Measurements from ENCODE around the gene TMBIM1. TPM values are rescaled to one million over a fixed set of nuclear protein-coding genes. Genes with fewer than 3 reads are reported as not detected.
A peak's percentile ranks its signal among the peaks of the same experiment; 100 is the strongest.
"Not testable (repeated sequence)": the region's sequence is repeated elsewhere in the genome, so short reads cannot be mapped to it uniquely, and the experiment has no call there.

Gene TMBIM1
- total and polyA plus RNA-seq, 4 donors = 92.1 to 258 (median 147) TPM

DNA sequence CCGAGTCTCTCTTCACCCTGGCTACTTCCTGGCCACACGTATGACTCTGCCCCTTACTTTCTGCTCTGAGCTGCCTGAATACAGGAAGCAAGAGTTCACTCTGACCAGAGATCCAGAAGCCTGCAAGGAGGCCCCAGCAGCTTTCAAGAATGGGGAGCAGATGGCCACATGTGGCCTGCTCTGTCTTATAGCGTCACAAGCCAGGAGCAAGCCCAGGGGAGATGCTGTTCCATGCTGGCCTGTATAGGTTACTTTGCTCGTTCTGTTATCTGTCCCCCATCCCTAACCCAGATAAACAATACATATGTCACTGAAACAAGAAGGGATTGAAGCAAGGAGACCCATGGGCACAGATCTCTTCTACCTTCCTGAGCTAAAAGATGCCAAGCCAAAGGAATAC is 17.7 kb downstream of the TMBIM1 start:
- TF ChIP-seq, protein P1, sequence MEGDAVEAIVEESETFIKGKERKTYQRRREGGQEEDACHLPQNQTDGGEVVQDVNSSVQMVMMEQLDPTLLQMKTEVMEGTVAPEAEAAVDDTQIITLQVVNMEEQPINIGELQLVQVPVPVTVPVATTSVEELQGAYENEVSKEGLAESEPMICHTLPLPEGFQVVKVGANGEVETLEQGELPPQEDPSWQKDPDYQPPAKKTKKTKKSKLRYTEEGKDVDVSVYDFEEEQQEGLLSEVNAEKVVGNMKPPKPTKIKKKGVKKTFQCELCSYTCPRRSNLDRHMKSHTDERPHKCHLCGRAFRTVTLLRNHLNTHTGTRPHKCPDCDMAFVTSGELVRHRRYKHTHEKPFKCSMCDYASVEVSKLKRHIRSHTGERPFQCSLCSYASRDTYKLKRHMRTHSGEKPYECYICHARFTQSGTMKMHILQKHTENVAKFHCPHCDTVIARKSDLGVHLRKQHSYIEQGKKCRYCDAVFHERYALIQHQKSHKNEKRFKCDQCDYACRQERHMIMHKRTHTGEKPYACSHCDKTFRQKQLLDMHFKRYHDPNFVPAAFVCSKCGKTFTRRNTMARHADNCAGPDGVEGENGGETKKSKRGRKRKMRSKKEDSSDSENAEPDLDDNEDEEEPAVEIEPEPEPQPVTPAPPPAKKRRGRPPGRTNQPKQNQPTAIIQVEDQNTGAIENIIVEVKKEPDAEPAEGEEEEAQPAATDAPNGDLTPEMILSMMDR (IDR thresholded peaks at IDR 0.05; ENCODE audit: control extremely low read depth, extremely low read depth) = no peak
- H3K36me3 ChIP-seq (ENCODE audit: control insufficient read depth in 4 of 4, insufficient read depth in 4 of 4, low read length in 4 of 4) = peaks cover 25 to 54% (median 40%) of the 10 kb centered on the region in 4 donors
- no peak overlapping the region for H3K4me3 ChIP-seq
- WGBS, 2 donors = 74 to 75% methylated on average over 4 of the region's 4 CpGs
- H3K9me3 ChIP-seq (ENCODE audit: control insufficient read depth in 4 of 4, insufficient read depth in 3 of 4, low read length in 3 of 4) = no peaks in the 10 kb centered on the region
- H3K9ac ChIP-seq (ENCODE audit: insufficient read depth in 1 of 2, low read length in 2 of 2) = no peak overlapping the region
- DNase-seq = no peak
- no peaks in the 10 kb centered on the region for H3K27me3 ChIP-seq (ENCODE audit: control insufficient read depth in 3 of 3, insufficient read depth in 3 of 3, low read length in 2 of 3)
- no peak for ATAC-seq (ENCODE audit: insufficient read depth, low FRiP score)
- no peak overlapping the region for H3K27ac ChIP-seq (ENCODE audit: low read depth in 1 of 2, low read length in 1 of 2)
- peaks cover 4 to 21% (median 11%) of the 10 kb centered on the region in 5 donors for H3K4me1 ChIP-seq (ENCODE audit: control insufficient read depth in 5 of 5, insufficient read depth in 5 of 5, low read length in 5 of 5)

DNA sequence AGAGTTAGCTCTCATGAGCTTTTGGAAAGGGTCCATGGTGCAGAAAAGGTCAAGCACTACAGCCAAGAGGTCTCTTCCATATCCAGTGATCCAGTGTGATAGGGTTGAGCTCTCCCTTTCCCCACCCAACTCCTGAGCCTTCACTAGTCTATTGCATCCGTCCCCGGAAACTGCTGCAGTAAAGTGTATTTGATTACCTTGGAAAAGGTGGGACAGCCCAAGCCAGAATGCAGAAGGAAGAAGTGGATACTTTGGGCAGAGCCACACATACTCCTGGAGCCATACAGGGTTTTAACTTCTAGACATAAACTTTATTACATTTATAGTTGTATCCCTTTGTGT is 18.4 kb downstream of the TMBIM1 start:
- Histone ChIP-seq H3K36me3 (ENCODE audit: control insufficient read depth in 4 of 4, insufficient read depth in 4 of 4, low read length in 4 of 4) (peaks cover 25 to 47% (median 36%) of the 10 kb centered on the region in 4 donors), H3K4me3 (no peak overlapping the region), H3K9me3 (ENCODE audit: control insufficient read depth in 4 of 4, insufficient read depth in 3 of 4, low read length in 3 of 4) (no peaks in the 10 kb centered on the region), H3K27ac (ENCODE audit: low read depth in 1 of 2, low read length in 1 of 2) (peak overlapping the region in 1 of 2 donors; percentile 55), H3K27me3 (ENCODE audit: control insufficient read depth in 3 of 3, insufficient read depth in 3 of 3, low read length in 2 of 3) (no peaks in the 10 kb centered on the region), H3K4me1 (ENCODE audit: control insufficient read depth in 5 of 5, insufficient read depth in 5 of 5, low read length in 5 of 5) (peaks cover 5 to 26% (median 11%) of the 10 kb centered on the region in 5 donors), H3K9ac (ENCODE audit: insufficient read depth in 1 of 2, low read length in 2 of 2) (no peak overlapping the region)
- TF ChIP-seq, protein P1 (IDR thresholded peaks at IDR 0.05; ENCODE audit: control extremely low read depth, extremely low read depth) = no peak
- WGBS, 2 donors = 65 to 95% methylated on average over 2 of the region's 2 CpGs
- DNase-seq = no peak
- no peak for ATAC-seq (ENCODE audit: insufficient read depth, low FRiP score)

DNA sequence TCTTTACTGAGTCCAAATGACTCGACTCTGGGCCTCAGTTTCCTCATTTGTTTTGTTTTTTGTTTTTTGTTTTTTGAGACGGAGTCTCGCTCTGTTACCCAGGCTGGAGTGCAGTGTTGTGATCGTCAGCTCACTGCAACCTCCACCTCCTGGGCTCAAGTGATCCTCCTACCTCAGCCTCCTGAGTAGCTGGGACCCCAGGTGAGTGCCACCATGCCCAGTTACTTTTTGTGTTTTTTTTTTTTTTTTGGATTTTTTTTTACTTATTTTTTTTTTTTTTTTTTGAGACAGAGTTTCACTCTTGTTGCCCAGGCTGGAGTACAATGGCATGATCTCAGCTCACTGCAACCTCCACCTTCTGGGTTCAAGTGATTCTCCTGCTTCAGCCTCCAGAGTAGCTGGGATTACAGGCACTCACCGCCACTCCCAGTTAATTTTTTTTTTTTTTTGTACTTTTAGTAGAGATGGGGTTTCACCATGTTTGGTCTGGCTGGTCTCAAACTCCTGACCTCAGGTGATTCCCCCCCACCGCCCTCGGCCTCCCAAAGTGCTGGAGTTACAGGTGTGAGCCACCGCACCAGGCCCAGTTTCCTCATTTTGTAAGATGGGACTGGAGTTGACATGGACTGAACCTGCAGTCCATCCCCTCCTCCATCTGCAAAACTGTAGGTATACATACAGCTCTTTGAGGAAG is 18.9 kb downstream of the TMBIM1 start:
- DNase-seq; H3K4me3 ChIP-seq; H3K9ac ChIP-seq (ENCODE audit: insufficient read depth in 1 of 2, low read length in 2 of 2); H3K27me3 ChIP-seq (ENCODE audit: control insufficient read depth in 3 of 3, insufficient read depth in 3 of 3, low read length in 2 of 3); H3K9me3 ChIP-seq (ENCODE audit: control insufficient read depth in 4 of 4, insufficient read depth in 3 of 4, low read length in 3 of 4); ATAC-seq (ENCODE audit: insufficient read depth, low FRiP score): not testable (repeated sequence)
- H3K36me3 ChIP-seq (ENCODE audit: control insufficient read depth in 4 of 4, insufficient read depth in 4 of 4, low read length in 4 of 4) = peaks cover 24 to 42% (median 32%) of the 10 kb centered on the region in 4 donors
- H3K4me1 ChIP-seq (ENCODE audit: control insufficient read depth in 5 of 5, insufficient read depth in 5 of 5, low read length in 5 of 5) = peaks cover 5 to 27% (median 11%) of the 10 kb centered on the region in 5 donors
- peak overlapping the region; percentile 22 to 55 for H3K27ac ChIP-seq (ENCODE audit: low read depth in 1 of 2, low read length in 1 of 2)
- WGBS, 2 donors = 83 to 94% methylated on average over 8 of the region's 8 CpGs

DNA sequence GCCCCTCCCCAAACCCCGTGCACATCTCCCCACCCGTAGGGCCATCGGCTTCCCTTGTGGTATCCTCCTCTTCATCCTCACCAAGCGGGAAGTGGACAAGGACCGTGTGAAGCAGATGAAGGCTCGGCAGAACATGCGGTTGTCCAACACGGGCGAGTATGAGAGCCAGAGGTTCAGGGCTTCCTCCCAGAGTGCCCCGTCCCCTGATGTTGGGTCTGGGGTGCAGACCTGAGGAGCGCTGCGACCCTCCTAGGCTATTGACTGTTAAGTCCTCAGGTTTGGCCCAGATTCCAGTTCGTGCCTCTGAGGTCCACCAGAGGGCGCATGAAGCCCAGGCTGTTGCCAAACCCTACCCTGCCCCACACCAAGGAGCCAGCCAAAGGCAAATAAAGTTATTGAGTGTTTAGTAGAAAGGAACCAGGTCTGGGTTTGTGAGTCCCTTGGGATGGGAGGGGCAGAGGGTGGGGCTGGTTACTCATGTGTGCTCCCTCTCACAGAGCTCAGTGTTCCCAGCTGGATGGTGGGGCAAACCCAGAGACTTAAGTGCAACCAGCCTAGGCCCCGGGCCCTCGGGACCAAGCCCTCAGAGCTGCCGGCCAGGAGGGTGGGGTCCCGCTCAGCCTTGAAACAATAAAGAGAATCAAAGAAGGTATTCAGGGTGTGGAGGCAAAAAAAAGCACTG is 19.6 kb downstream of the TMBIM1 start:
- Histone ChIP-seq H3K27ac (ENCODE audit: low read depth in 1 of 2, low read length in 1 of 2) (peak overlapping the region; percentile 22 to 65), H3K4me3 (no peak overlapping the region), H3K27me3 (ENCODE audit: control insufficient read depth in 3 of 3, insufficient read depth in 3 of 3, low read length in 2 of 3) (no peaks in the 10 kb centered on the region), H3K4me1 (ENCODE audit: control insufficient read depth in 5 of 5, insufficient read depth in 5 of 5, low read length in 5 of 5) (peaks cover 5 to 27% (median 11%) of the 10 kb centered on the region in 5 donors), H3K9ac (ENCODE audit: insufficient read depth in 1 of 2, low read length in 2 of 2) (peak overlapping the region in 1 of 2 donors; percentile 32), H3K36me3 (ENCODE audit: control insufficient read depth in 4 of 4, insufficient read depth in 4 of 4, low read length in 4 of 4) (peaks cover 18 to 35% (median 27%) of the 10 kb centered on the region in 4 donors), H3K9me3 (ENCODE audit: control insufficient read depth in 4 of 4, insufficient read depth in 3 of 4, low read length in 3 of 4) (no peaks in the 10 kb centered on the region)
- ATAC-seq (ENCODE audit: insufficient read depth, low FRiP score) (peak; percentile 63), DNase-seq (peak; percentile 86 to 91 (median 89))
- TF ChIP-seq, protein P1 (IDR thresholded peaks at IDR 0.05; ENCODE audit: control extremely low read depth, extremely low read depth) = peak; percentile 87
- WGBS, 2 donors = 21 to 36% methylated on average over 18 of the region's 18 CpGs
